OCI-LY1 (cell line): ENCODE measurements around the gene EXOSC1.

ENCODE experiments used
- CTCF ChIP-seq: fragments of 200-600 bp; sonication (generic), shearing (Covaris generic); IDR thresholded peaks from 2 replicates; pipeline ENCODE4 v1.5.1; 2017; ENCODE audit warnings: mild to moderate bottlenecking, antibody characterized with exemption, low read length, moderate library complexity, mixed read lengths
- EZH2 ChIP-seq: fragments of 200-600 bp; sonication (generic), shearing (Covaris generic); IDR thresholded peaks from 2 replicates; pipeline ENCODE4 v1.8.0; 2017; ENCODE audit warnings: borderline replicate concordance, mixed run types, mild to moderate bottlenecking, antibody characterized with exemption, low read length, moderate library complexity, mixed read lengths

GRCh38 chr10:97459111-97459510 lies 13.3 kb upstream of the EXOSC1 start:
- no peak for TF ChIP-seq CTCF
- no peak for TF ChIP-seq EZH2
